ENCODE measurements around the gene DPH3. TPM values are rescaled to one million over a fixed set of nuclear protein-coding genes. Genes with fewer than 3 reads are reported as not detected.
A peak's percentile ranks its signal among the peaks of the same experiment; 100 is the strongest.

Gene DPH3
- total and polyA plus RNA-seq, 2 donors (not counting 3 experiments of a cell fraction or from before 2014, with no cell fraction given), result 7.7 to 28.7 TPM

DNA sequence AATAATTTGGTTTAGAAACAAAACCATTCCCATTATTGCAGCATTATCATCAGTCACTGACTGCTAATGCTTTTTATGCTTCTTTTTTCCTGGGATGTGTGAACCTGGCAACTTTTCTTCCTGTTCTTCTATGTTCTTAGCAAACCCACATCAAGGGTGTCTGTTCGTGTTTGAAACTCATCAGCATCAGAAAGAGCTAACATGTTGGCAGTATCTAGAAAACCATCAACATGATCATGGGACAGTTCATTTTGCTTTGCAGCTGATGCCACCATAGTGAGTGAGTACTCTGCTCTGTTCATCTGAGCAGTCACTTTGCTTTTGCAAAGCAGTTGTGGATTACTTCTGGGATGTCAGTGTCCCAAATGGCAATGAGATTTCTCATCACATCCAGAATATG lies 5.9 kb downstream of the DPH3 start:
- FAIRE-seq, result no peak
- dilution Hi-C loops (cut with MboI; ENCODE audit: extremely low pct_ligation_motif_present, low sequenced_read_pairs) (no loop called here), intact Hi-C loops (cut with micrococcal nuclease) (no loop called here)
- Histone ChIP-seq H3K79me2 (ENCODE audit: control insufficient read depth, insufficient read depth, low read length) (peaks cover 24% of the 10 kb centered on the region), H3K27me3 (ENCODE audit: control insufficient read depth in 2 of 2, insufficient read depth in 2 of 2, low read length in 2 of 2) (no peaks in the 10 kb centered on the region), H3K4me1 (ENCODE audit: control insufficient read depth, extremely low read depth, insufficient read depth, low read length) (peaks cover 7% of the 10 kb centered on the region), H3K9me1 (replicated peaks; ENCODE audit: control insufficient read depth, extremely low read depth, insufficient read depth, low read length) (no peaks in the 10 kb centered on the region), H4K20me1 (replicated peaks; ENCODE audit: control insufficient read depth, extremely low read depth, insufficient read depth, low read length) (no peaks in the 10 kb centered on the region), H3K27ac (ENCODE audit: insufficient read depth, low read depth, low read length) (no peak overlapping the region), H2AFZ (ENCODE audit: low read depth, low read length) (no peak overlapping the region), H3K36me3 (ENCODE audit: control insufficient read depth in 2 of 2, extremely low read depth in 1 of 2, insufficient read depth in 2 of 2, low read length in 2 of 2) (peaks cover 0 to 4% of the 10 kb centered on the region in 2 experiments), H3K9ac (replicated peaks; ENCODE audit: extremely low read depth, insufficient read depth, low read length) (no peak overlapping the region), H3K4me2 (ENCODE audit: insufficient read depth, low read length) (no peak overlapping the region), H3K9me3 (replicated peaks; ENCODE audit: control insufficient read depth, insufficient read depth, low read length) (no peaks in the 10 kb centered on the region), H3K4me3 (replicated peaks in 1 of 3; ENCODE audit: insufficient read depth in 1 of 3, low read depth in 1 of 3, low read length in 3 of 3) (no peak overlapping the region)
- ChIA-PET CTCF (interaction anchor here (0.5 to 1.3 kb wide), 3 partner anchors 46 to 292 kb away, joined by 3 to 4 read pairs (median 3); no protein-coding TSS in a partner anchor), POLR2A (no interaction called here)
- no peak for DNase-seq (ENCODE audit: low read depth, low spot score)
- BruUV-seq (replicated peaks), result no TSS peak
- TF ChIP-seq FOS (IDR thresholded peaks at IDR 0.05; ENCODE audit: borderline replicate concordance, insufficient read depth, low read length) (no peak), GATA2 (IDR thresholded peaks at IDR 0.05; ENCODE audit: insufficient read depth, insufficient read length, low read depth, low read length) (no peak), JUN (IDR thresholded peaks at IDR 0.05; ENCODE audit: borderline replicate concordance, insufficient read depth, insufficient read length, low read depth) (no peak)

- Histone ChIP-seq H3K4me1 (ENCODE audit: control insufficient read depth, extremely low read depth, insufficient read depth, low read length) (peaks cover under 1% of the 10 kb centered on the region), H3K9me1 (replicated peaks; ENCODE audit: control insufficient read depth, extremely low read depth, insufficient read depth, low read length) (no peaks in the 10 kb centered on the region), H3K36me3 (ENCODE audit: control insufficient read depth in 2 of 2, extremely low read depth in 1 of 2, insufficient read depth in 2 of 2, low read length in 2 of 2) (peaks cover 0 to 4% of the 10 kb centered on the region in 2 experiments), H3K4me3 (replicated peaks in 1 of 3; ENCODE audit: insufficient read depth in 1 of 3, low read depth in 1 of 3, low read length in 3 of 3) (no peak overlapping the region), H3K27ac (ENCODE audit: insufficient read depth, low read depth, low read length) (no peak overlapping the region), H3K4me2 (ENCODE audit: insufficient read depth, low read length) (no peak overlapping the region), H3K27me3 (ENCODE audit: control insufficient read depth in 2 of 2, insufficient read depth in 2 of 2, low read length in 2 of 2) (no peaks in the 10 kb centered on the region), H3K79me2 (ENCODE audit: control insufficient read depth, insufficient read depth, low read length) (peaks cover 18% of the 10 kb centered on the region), H4K20me1 (replicated peaks; ENCODE audit: control insufficient read depth, extremely low read depth, insufficient read depth, low read length) (no peaks in the 10 kb centered on the region), H3K9ac (replicated peaks; ENCODE audit: extremely low read depth, insufficient read depth, low read length) (no peak overlapping the region), H3K9me3 (replicated peaks; ENCODE audit: control insufficient read depth, insufficient read depth, low read length) (no peaks in the 10 kb centered on the region), H2AFZ (ENCODE audit: low read depth, low read length) (no peak overlapping the region)
- DNase-seq (ENCODE audit: low read depth, low spot score) (no peak), FAIRE-seq (peak; percentile 24)
- TF ChIP-seq EZH2 (IDR thresholded peaks at IDR 0.05; ENCODE audit: borderline replicate concordance, low read depth, low read length, severe bottlenecking), result no peak
- TF ChIP-seq GATA2 (IDR thresholded peaks at IDR 0.05; ENCODE audit: insufficient read depth, insufficient read length, low read depth, low read length), result no peak
- no peak for TF ChIP-seq POLR2AphosphoS5 (IDR thresholded peaks at IDR 0.05; ENCODE audit: insufficient read depth, low read depth, low read length)
- TF ChIP-seq POLR2A (IDR thresholded peaks at IDR 0.05; ENCODE audit: low read depth, low read length), result no peak
- ChIA-PET CTCF (interaction anchor here (1.3 kb wide), 1 partner anchor 269 kb away, joined by 4 read pairs; no protein-coding TSS in a partner anchor), POLR2A (no interaction called here)
- dilution Hi-C loops (cut with MboI; ENCODE audit: extremely low pct_ligation_motif_present, low sequenced_read_pairs), result no loop called here
- BruUV-seq (replicated peaks), result no TSS peak
- intact Hi-C loops (cut with micrococcal nuclease), result no loop called here
Measured at GRCh38 chr3:16258177-16258576, 6.6 kb downstream of the DPH3 start.
